GM10266 (cell line): ENCODE results near the gene SH3BGR.

Experiments
- DNase-seq: peaks from one replicate; pipeline ENCODE4 v3.0.0; 2012; ENCODE audit errors: extremely low spot score
- CTCF ChIP-seq: IDR thresholded peaks from 2 replicates; pipeline ENCODE4 v1.5.1; 2012; ENCODE audit warnings: mild to moderate bottlenecking, low read depth; ENCODE audit not compliant: control insufficient read depth, insufficient read depth; ENCODE audit errors: missing control alignments

SH3BGR gene

GRCh38 chr21:39499156-39499555 lies 47.4 kb downstream of the SH3BGR start:
- no peak for TF ChIP-seq CTCF
- DNase-seq: no peak

- no peak for TF ChIP-seq CTCF
Measured at GRCh38 chr21:39502631-39503030, 50.9 kb downstream of the SH3BGR start.

GRCh38 chr21:39503123-39503762 lies 51.5 kb downstream of the SH3BGR start:
- DNase-seq: no peak

More at GRCh38 chr21:39502631-39503030, 50.9 kb downstream of the SH3BGR start:
- no peak for DNase-seq

GRCh38 chr21:39504230-39504629 lies 52.5 kb downstream of the SH3BGR start:
- TF ChIP-seq CTCF: no peak
- DNase-seq: no peak

More at GRCh38 chr21:39503123-39503762, 51.5 kb downstream of the SH3BGR start:
- TF ChIP-seq CTCF: no peak

GRCh38 chr21:39510240-39510639 lies 58.5 kb downstream of the SH3BGR start:
- no peak for DNase-seq
- no peak for TF ChIP-seq CTCF

GRCh38 chr21:39511102-39511501 lies 59.3 kb downstream of the SH3BGR start:
- DNase-seq: no peak
- no peak for TF ChIP-seq CTCF

GRCh38 chr21:39513735-39514134 lies 62.0 kb downstream of the SH3BGR start:
- no peak for DNase-seq
- TF ChIP-seq CTCF: no peak
